ENCODE data around the gene CHERP. TPM values are rescaled to one million over a fixed set of nuclear protein-coding genes. Genes with fewer than 3 reads are reported as not detected.

The CHERP gene
- total RNA-seq, 1 experiment from 2014 or later, result 5.9 TPM

GRCh38 chr19:16581145-16581970 lies 39.1 kb upstream of the CHERP start:
- Histone ChIP-seq H3K79me2 (ENCODE audit: low read length) (peaks cover 92% of the 10 kb centered on the region), H3K27ac (ENCODE audit: low read length) (peak overlapping the region; percentile 98), H3K27me3 (ENCODE audit: low read length) (no peaks in the 10 kb centered on the region), H2AFZ (ENCODE audit: low read length) (no peak overlapping the region), H3K9me2 (replicated peaks; ENCODE audit: insufficient read depth, low read length) (no peaks in the 10 kb centered on the region), H3K4me2 (ENCODE audit: low read depth, low read length, poor library complexity, severe bottlenecking) (peak overlapping the region; percentile 29), H3K4me1 (ENCODE audit: low read length) (peaks cover 52% of the 10 kb centered on the region), H3K36me3 (ENCODE audit: insufficient read depth, low read length) (no peaks in the 10 kb centered on the region), H4K20me1 (ENCODE audit: insufficient read depth, low read depth, low read length) (peaks cover 14% of the 10 kb centered on the region), H3K9me3 (ENCODE audit: low read length) (no peaks in the 10 kb centered on the region), H3K9ac (ENCODE audit: low read length) (peak overlapping the region; percentile 82; the same call in 1 of the 2 replicates), H3K4me3 (ENCODE audit: low read length) (no peak overlapping the region)
- DNase-seq, result peak; percentile 63

GRCh38 chr19:16579381-16579780 lies 37.1 kb upstream of the CHERP start:
- H3K9me3 ChIP-seq (ENCODE audit: low read length), result no peaks in the 10 kb centered on the region
- peak overlapping the region; percentile 20; the same call in 1 of the 2 replicates for H3K27ac ChIP-seq (ENCODE audit: low read length)
- H3K4me3 ChIP-seq (ENCODE audit: low read length), result no peak overlapping the region
- peaks cover 42% of the 10 kb centered on the region for H3K4me1 ChIP-seq (ENCODE audit: low read length)
- H3K36me3 ChIP-seq (ENCODE audit: insufficient read depth, low read length), result no peaks in the 10 kb centered on the region
- H3K27me3 ChIP-seq (ENCODE audit: low read length), result no peaks in the 10 kb centered on the region
- no peak overlapping the region for H3K9ac ChIP-seq (ENCODE audit: low read length)
- H2AFZ ChIP-seq (ENCODE audit: low read length), result no peak overlapping the region
- no peaks in the 10 kb centered on the region for H3K9me2 ChIP-seq (replicated peaks; ENCODE audit: insufficient read depth, low read length)
- no peak for DNase-seq
- H3K79me2 ChIP-seq (ENCODE audit: low read length), result peaks cover 88% of the 10 kb centered on the region
- H3K4me2 ChIP-seq (ENCODE audit: low read depth, low read length, poor library complexity, severe bottlenecking), result no peak overlapping the region
- H4K20me1 ChIP-seq (ENCODE audit: insufficient read depth, low read depth, low read length), result peaks cover 14% of the 10 kb centered on the region

- no peak overlapping the region for H3K27ac ChIP-seq (ENCODE audit: low read length)
- peaks cover 22% of the 10 kb centered on the region for H4K20me1 ChIP-seq (ENCODE audit: insufficient read depth, low read depth, low read length)
- no peaks in the 10 kb centered on the region for H3K9me2 ChIP-seq (replicated peaks; ENCODE audit: insufficient read depth, low read length)
- no peak overlapping the region for H3K4me3 ChIP-seq (ENCODE audit: low read length)
- H3K4me1 ChIP-seq (ENCODE audit: low read length), result peaks cover 38% of the 10 kb centered on the region
- H3K36me3 ChIP-seq (ENCODE audit: insufficient read depth, low read length), result no peaks in the 10 kb centered on the region
- no peak overlapping the region for H3K9ac ChIP-seq (ENCODE audit: low read length)
- peaks cover 86% of the 10 kb centered on the region for H3K79me2 ChIP-seq (ENCODE audit: low read length)
- no peaks in the 10 kb centered on the region for H3K9me3 ChIP-seq (ENCODE audit: low read length)
- no peak for DNase-seq
- no peak overlapping the region for H3K4me2 ChIP-seq (ENCODE audit: low read depth, low read length, poor library complexity, severe bottlenecking)
- no peaks in the 10 kb centered on the region for H3K27me3 ChIP-seq (ENCODE audit: low read length)
- H2AFZ ChIP-seq (ENCODE audit: low read length), result no peak overlapping the region
These were observed 35.3 kb upstream of the CHERP start for GRCh38 chr19:16577531-16577985.

GRCh38 chr19:16576690-16577530 lies 34.7 kb upstream of the CHERP start:
- DNase-seq, result no peak

GRCh38 chr19:16575861-16576689 lies 33.8 kb upstream of the CHERP start:
- no peaks in the 10 kb centered on the region for H3K9me3 ChIP-seq (ENCODE audit: low read length)
- H3K27me3 ChIP-seq (ENCODE audit: low read length), result no peaks in the 10 kb centered on the region
- H4K20me1 ChIP-seq (ENCODE audit: insufficient read depth, low read depth, low read length), result peaks cover 27% of the 10 kb centered on the region
- H3K27ac ChIP-seq (ENCODE audit: low read length), result no peak overlapping the region
- no peak overlapping the region for H2AFZ ChIP-seq (ENCODE audit: low read length)
- no peaks in the 10 kb centered on the region for H3K9me2 ChIP-seq (replicated peaks; ENCODE audit: insufficient read depth, low read length)
- peaks cover 27% of the 10 kb centered on the region for H3K4me1 ChIP-seq (ENCODE audit: low read length)
- H3K9ac ChIP-seq (ENCODE audit: low read length), result no peak overlapping the region
- H3K36me3 ChIP-seq (ENCODE audit: insufficient read depth, low read length), result no peaks in the 10 kb centered on the region
- H3K4me2 ChIP-seq (ENCODE audit: low read depth, low read length, poor library complexity, severe bottlenecking), result no peak overlapping the region
- DNase-seq, result no peak
- H3K4me3 ChIP-seq (ENCODE audit: low read length), result no peak overlapping the region
- H3K79me2 ChIP-seq (ENCODE audit: low read length), result peaks cover 81% of the 10 kb centered on the region

More at GRCh38 chr19:16576690-16577530, 34.7 kb upstream of the CHERP start:
- Histone ChIP-seq H3K27me3 (ENCODE audit: low read length) (no peaks in the 10 kb centered on the region), H3K79me2 (ENCODE audit: low read length) (peaks cover 81% of the 10 kb centered on the region), H3K4me1 (ENCODE audit: low read length) (peaks cover 31% of the 10 kb centered on the region), H3K27ac (ENCODE audit: low read length) (no peak overlapping the region), H3K4me2 (ENCODE audit: low read depth, low read length, poor library complexity, severe bottlenecking) (no peak overlapping the region), H2AFZ (ENCODE audit: low read length) (no peak overlapping the region), H3K9me3 (ENCODE audit: low read length) (no peaks in the 10 kb centered on the region), H3K9me2 (replicated peaks; ENCODE audit: insufficient read depth, low read length) (no peaks in the 10 kb centered on the region), H3K9ac (ENCODE audit: low read length) (no peak overlapping the region), H3K4me3 (ENCODE audit: low read length) (no peak overlapping the region), H3K36me3 (ENCODE audit: insufficient read depth, low read length) (no peaks in the 10 kb centered on the region), H4K20me1 (ENCODE audit: insufficient read depth, low read depth, low read length) (peaks cover 22% of the 10 kb centered on the region)

- Histone ChIP-seq H3K9me3 (ENCODE audit: low read length) (no peaks in the 10 kb centered on the region), H3K4me2 (ENCODE audit: low read depth, low read length, poor library complexity, severe bottlenecking) (no peak overlapping the region), H3K9me2 (replicated peaks; ENCODE audit: insufficient read depth, low read length) (no peaks in the 10 kb centered on the region), H3K27me3 (ENCODE audit: low read length) (no peaks in the 10 kb centered on the region), H4K20me1 (ENCODE audit: insufficient read depth, low read depth, low read length) (peaks cover 30% of the 10 kb centered on the region), H3K4me1 (ENCODE audit: low read length) (peaks cover 35% of the 10 kb centered on the region), H3K9ac (ENCODE audit: low read length) (no peak overlapping the region), H3K27ac (ENCODE audit: low read length) (peak overlapping the region; percentile 67), H2AFZ (ENCODE audit: low read length) (no peak overlapping the region), H3K4me3 (ENCODE audit: low read length) (no peak overlapping the region), H3K79me2 (ENCODE audit: low read length) (peaks cover 81% of the 10 kb centered on the region), H3K36me3 (ENCODE audit: insufficient read depth, low read length) (peaks cover 2% of the 10 kb centered on the region; the same call in 1 of the 2 replicates)
- DNase-seq, result no peak
These were observed 33.0 kb upstream of the CHERP start for GRCh38 chr19:16575282-16575681.

GRCh38 chr19:16573925-16574324 lies 31.7 kb upstream of the CHERP start:
- H3K27ac ChIP-seq (ENCODE audit: low read length), result peak overlapping the region; percentile 67
- peaks cover 36% of the 10 kb centered on the region for H3K4me1 ChIP-seq (ENCODE audit: low read length)
- H4K20me1 ChIP-seq (ENCODE audit: insufficient read depth, low read depth, low read length), result peaks cover 31% of the 10 kb centered on the region
- no peak overlapping the region for H2AFZ ChIP-seq (ENCODE audit: low read length)
- no peaks in the 10 kb centered on the region for H3K9me3 ChIP-seq (ENCODE audit: low read length)
- H3K4me3 ChIP-seq (ENCODE audit: low read length), result peak overlapping the region; percentile 81; the same call in 1 of the 2 replicates
- H3K79me2 ChIP-seq (ENCODE audit: low read length), result peaks cover 81% of the 10 kb centered on the region
- no peak for DNase-seq
- H3K27me3 ChIP-seq (ENCODE audit: low read length), result no peaks in the 10 kb centered on the region
- H3K9me2 ChIP-seq (replicated peaks; ENCODE audit: insufficient read depth, low read length), result no peaks in the 10 kb centered on the region
- peaks cover 14% of the 10 kb centered on the region; the same call in 1 of the 2 replicates for H3K36me3 ChIP-seq (ENCODE audit: insufficient read depth, low read length)
- peak overlapping the region; percentile 71 for H3K4me2 ChIP-seq (ENCODE audit: low read depth, low read length, poor library complexity, severe bottlenecking)
- H3K9ac ChIP-seq (ENCODE audit: low read length), result peak overlapping the region; percentile 76
